DND-41 (cell line): ENCODE data around the gene AUTS2.

ENCODE experiments used
- EZH2 ChIP-seq: IDR thresholded peaks from 3 replicates; pipeline ENCODE4 v1.6.1; 2012; ENCODE audit warnings: borderline replicate concordance, low read depth, mild to moderate bottlenecking, moderate library complexity, low read length, inconsistent platforms; ENCODE audit not compliant: severe bottlenecking
- TF ChIP-seq, protein P1 (sequence below): IDR thresholded peaks from 2 replicates; pipeline ENCODE4 v1.5.1; 2012; ENCODE audit warnings: borderline replicate concordance, low read length, moderate library complexity, mild to moderate bottlenecking; ENCODE audit not compliant: poor library complexity, severe bottlenecking; ENCODE audit errors: extremely low read depth

DNA sequence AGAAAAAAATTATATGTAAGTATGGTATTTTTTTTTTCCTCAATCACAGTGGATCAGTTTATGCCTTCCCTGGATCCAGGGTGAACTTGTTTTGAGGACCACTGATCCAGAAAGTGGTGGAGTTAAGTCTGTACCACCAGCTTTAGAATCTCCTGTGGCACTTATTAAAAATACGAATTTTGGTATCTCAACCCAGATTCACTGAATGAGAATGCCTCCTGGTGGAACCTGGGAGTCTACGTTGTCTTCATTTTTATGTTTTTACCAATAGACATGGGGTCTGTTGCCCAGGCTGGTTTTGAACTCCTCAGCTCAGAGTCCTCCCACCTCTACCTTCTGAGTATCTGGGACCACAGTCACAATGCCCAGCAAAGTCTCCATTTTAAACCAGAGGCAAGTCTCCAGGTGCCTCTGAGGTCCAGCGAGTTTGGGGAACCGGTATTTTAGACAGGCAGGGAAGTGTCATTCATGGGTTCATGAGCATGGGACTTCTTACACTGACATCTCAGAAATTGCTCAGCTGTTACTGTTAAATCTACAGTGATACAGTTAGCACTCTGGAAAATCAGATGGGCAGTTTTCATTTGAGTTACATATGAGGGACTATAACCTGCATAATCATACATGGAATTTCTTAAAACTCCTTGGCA is 200.9 kb downstream of the AUTS2 start:
- TF ChIP-seq, protein P1, sequence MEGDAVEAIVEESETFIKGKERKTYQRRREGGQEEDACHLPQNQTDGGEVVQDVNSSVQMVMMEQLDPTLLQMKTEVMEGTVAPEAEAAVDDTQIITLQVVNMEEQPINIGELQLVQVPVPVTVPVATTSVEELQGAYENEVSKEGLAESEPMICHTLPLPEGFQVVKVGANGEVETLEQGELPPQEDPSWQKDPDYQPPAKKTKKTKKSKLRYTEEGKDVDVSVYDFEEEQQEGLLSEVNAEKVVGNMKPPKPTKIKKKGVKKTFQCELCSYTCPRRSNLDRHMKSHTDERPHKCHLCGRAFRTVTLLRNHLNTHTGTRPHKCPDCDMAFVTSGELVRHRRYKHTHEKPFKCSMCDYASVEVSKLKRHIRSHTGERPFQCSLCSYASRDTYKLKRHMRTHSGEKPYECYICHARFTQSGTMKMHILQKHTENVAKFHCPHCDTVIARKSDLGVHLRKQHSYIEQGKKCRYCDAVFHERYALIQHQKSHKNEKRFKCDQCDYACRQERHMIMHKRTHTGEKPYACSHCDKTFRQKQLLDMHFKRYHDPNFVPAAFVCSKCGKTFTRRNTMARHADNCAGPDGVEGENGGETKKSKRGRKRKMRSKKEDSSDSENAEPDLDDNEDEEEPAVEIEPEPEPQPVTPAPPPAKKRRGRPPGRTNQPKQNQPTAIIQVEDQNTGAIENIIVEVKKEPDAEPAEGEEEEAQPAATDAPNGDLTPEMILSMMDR: peak; percentile 5
- TF ChIP-seq EZH2: no peak
